Measurements from ENCODE around the gene INAVA.

Gene INAVA

DNA sequence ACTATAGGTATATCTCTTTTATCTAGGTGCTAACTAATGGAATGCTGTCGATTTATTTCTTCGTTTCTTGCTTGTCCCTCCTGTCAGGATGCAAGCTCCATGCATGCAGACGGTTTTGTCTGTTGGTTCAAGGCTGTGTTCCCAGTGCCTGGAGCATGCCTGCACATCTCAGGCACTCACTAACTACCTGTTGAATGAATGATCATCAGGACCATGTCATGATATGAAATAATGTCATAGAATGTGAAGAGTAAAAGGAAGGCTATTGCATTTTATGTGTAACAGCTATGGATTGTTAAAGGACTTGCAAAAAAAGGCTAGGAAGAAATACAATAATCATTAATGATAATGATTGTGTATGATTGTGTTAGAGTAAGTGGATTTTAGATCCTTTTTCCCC lies 17.7 kb upstream of the INAVA start:
- DNase-seq (ENCODE audit: low read depth, low spot score) = no peak

DNA sequence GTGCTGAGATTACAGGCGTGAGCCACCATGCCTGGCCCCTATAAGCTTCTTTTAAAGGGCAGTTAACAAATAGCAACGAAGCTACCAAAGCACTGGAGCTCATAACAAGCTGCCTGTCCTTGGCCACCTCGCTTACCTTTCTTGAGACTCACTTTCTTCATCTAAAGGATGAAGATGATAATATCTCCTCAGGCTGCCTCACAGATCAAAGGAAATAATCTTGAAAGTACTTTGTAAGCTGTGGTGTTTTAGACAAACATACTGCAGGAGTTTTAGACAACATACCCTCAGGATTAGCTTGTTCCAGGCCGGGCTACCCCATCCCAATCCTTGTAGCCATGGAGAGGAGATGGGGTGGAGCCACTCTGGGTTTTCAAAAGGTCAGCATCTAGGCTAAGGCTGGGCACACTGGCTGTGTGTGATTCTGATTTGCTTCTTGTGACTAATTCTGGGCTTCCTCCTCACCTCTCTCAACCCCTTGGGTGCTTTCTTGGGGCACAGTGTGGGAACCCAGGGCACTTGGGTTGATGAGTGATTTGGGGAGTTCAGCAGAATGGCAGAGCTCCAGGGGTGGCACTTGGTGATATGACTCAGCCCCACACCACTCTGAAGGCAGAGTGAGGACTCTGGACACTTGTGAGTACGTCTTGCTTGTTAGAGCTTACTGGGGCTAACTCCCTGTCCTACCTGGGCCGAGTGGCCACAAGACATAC lies 16.7 kb upstream of the INAVA start:
- no peak for DNase-seq (ENCODE audit: low read depth, low spot score)

DNA sequence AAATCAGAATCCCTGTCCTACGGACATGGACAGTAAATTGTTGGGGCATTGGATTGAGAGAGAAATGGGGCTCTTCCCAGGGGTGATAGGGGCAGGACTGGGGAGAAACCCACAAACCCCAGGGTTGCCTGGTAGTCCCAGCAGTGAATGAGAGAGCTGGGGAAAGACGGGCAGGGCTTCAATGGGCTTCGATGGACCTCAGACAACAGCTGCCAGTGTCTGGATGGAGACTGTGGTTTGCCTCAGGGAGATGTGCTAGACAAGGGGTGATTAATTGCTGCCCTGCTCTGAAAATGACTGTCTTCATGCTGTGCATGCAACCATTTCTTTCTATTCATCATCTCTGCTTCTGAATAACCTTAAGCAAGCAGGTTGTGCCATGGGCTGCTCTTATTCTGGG lies 14.5 kb upstream of the INAVA start:
- no peak for DNase-seq (ENCODE audit: low read depth, low spot score)

DNA sequence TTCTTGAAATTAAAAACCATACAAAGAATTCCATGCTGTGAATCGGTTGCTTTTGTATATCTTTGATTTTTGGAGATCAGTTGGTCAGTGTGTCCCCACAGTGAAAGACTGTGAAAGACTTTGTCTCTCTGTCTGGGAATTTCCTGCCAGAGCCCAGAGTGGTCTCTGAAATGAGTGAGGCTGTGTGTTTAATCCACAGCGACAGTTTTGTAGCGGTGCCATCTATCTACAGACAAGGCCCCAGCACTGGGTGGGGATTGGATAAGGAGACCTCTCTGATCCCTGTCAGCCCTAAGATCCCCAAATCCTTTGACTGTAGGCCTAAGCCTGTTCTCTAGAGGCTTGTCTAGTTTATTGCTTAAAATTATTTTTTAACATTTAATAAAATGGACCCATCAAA lies 11.6 kb upstream of the INAVA start:
- no peak for DNase-seq (ENCODE audit: low read depth, low spot score)

DNA sequence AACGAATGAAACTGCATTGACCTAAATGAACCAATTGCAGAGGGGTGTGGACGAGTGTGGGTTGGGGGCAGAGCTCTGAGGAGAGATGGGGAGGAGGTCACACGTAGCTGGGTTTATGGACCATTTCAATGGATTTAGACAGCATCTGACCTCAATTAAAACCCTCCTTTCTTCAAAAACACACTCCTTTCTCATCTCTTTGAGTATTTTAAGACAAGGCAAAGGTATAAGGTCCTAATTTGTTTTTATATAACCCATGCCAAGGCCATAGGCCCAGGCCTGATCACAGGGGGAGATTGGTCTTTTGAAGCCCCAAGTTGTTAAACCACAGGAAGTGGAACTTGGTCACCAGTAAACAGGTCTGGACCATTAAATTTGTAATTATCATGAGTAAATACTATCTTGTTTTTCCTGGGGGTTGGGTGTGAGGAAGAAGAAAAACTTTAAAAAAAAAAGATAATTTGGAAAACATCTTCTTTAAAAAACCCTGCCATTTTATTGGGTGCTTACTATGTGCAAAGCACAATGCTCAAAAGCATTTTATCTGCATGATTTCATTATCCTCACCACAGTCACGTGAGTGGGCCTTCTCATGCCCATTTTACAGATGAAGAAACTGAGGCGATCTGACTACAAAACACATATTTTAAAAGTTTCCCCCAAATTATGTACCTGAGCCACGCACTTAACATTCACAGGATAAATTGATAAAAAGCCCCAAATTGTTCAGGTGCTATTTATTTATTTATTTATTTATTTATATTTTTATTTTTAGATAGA lies 8.9 kb upstream of the INAVA start:
- DNase-seq (ENCODE audit: low read depth, low spot score) = no peak

DNA sequence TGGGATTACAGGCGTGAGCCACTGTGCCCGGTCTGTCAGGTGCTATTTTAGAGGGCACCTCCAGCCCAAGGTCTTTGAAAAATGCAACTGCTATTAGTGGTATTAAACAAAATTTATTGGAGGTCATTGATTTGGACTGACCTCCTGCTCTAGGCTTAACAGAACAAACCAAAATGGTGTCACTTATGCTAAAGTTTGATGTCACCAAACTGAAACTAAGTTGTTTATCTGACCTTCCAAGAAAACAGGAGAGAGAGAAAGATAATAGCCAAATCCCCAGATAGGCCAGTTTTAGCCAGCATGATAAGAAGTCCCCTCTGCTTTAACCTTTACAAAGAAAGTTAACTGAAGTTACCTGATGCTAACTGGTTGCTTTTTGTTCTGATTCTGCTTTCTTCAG lies 8.1 kb upstream of the INAVA start:
- no peak for DNase-seq (ENCODE audit: low read depth, low spot score)

DNA sequence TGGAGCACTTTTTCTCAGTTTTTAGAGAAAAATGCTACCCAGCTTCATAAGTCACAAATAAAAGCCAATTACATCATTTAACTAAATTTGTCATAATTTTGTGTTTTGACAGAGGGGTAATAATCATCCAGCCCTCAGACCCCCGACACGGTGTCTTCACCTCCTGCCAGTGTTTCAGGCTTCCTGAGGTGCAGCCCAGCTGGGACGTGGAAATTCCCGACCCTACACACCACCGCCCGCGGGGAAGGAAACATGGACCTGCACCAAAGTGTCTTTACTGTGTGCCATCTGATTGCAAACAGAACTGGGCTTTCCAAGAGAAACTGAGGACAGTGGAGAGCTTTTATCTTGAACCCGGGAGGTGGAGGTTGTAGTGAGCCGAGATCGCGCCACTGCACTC lies 7.7 kb upstream of the INAVA start:
- DNase-seq (ENCODE audit: low read depth, low spot score) = no peak

DNA sequence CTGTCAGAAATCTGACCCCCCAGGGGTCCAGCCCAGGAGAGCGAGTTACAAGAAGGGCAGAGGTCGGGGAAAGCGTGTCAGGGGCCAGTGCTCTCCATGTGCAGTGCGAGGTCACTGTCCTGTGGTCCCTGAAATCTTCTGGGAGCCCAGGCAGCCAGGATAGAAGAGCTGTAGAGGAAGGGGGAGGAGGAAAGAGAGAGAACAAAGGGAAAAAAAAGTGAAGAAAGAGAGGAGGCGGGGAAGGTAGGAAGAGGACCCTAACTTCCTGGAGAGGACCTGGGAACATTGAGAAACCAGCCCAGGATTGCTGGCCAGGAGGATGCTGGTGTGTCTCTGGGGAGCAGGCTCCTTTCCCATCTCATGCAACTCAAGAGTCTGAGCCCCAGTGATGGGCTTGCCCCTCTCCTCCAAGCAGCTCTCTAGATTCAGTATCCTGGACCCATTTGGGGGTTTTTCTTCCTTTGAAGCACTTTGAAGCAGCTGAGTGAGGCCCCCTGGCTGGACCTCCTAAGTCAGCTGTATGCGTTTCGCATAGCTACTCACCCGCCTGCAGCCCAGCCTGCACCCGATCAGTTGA lies 6.8 kb upstream of the INAVA start:
- DNase-seq (ENCODE audit: low read depth, low spot score) = no peak

DNA sequence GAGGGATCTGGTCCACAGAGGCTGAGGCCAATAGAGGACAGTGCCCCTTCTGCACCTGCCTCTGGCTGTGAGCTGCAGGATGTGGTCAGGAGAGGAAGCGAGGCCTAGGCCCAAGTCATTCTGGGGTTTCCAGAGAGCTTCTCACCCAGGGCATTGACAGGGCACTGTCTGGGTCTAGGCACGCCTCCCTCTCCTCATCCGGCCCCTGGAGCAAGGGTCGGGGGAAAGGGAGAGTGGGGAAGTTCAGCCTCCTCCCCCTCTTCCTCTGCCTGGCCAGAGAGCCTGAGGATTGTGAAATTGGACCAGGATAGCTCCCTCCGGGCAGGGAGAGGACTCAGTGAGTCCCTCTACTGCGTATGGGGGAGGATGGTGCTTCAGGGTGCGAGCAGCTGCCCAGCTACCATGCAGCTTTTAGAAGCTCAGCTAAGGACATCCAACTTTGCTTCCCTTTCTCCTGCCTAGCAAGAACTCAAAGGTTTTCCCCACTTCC lies 6.3 kb upstream of the INAVA start:
- DNase-seq (ENCODE audit: low read depth, low spot score) = no peak

DNA sequence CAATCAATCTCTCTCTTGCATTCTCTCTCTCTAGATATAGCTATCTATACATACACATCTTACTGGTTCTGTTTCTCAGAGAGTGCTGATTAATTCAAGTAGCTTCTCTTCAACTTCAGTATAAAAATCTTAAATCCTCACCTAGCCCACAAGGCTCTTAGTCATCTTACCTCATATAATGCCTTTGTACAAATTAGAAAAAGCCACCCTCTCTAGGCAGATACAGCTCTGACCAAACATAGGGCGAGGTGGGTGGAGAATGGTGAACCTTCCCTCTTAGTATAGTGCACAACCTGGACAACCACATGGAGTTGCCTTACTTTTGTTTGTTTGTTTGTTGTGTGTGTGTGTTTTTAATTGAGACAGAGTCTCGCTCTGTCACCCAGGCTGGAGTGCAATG lies 5.1 kb upstream of the INAVA start:
- no peak for DNase-seq (ENCODE audit: low read depth, low spot score)

DNA sequence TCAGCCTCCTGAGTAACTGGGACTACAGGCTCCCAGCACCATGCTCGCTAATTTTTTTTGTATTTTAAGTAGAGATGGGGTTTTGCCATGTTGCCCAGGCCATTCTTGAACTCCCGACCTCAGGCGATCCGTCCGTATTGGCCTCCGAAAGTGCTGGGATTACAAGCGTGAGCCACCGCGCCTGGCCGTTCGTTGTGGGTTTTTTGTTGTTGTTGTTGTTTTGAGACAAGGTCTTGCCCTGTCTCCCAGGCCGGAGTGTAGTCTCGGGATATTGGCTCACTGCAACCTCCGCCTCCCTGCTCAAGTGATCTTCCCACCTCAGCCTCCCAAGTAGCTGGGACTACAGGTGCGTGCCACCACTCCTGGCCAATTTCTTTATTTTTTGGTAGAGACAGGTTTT lies 4.7 kb upstream of the INAVA start:
- no peak for DNase-seq (ENCODE audit: low read depth, low spot score)

DNA sequence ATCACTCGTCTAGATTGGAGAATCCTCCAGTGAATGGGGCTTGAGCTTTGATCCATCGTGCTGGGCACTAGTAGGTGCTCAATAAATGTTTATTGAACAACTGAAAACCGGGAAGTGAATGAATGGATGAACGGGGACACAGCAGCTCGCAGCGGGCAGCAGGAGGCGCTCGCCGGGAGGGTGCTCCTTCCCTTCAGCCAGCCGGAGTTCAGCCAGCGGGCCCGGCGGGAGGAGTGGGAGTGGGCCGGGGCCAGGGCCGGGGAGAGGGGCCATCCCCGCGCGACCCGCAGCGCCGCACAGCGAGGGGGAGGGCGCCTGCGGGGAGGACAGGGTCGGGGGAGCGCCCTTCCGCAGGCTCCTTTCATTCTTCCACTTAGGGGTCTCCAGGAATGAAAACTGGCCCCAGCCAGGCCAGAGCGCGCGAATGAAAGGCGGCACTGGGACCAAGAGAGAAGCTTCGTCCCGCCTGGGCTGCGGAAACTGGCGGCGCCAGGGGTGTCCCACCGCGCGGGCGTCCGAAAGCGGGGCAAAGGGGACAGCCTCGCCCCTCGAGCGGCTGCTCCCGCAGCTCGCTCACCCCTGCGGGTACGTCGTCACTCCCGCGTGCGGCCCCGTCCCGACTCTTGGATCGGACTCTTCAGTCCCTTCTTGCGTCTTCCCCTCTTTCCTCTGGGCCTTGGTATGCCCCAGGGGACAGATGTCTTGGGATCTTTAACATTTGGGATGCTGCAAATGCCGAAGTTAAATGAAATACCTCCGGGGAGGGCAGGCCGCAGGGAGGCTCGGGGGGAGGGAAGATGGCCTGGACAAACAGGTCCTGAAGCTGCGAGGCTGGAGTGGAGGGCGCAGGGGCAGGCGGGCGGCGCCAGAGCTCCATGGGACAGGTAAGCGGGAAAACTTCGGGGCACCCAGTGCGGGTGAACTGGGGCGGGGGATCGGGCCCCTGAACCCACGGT lies 3.6 kb upstream of the INAVA start:
- no peak for DNase-seq (ENCODE audit: low read depth, low spot score)

DNA sequence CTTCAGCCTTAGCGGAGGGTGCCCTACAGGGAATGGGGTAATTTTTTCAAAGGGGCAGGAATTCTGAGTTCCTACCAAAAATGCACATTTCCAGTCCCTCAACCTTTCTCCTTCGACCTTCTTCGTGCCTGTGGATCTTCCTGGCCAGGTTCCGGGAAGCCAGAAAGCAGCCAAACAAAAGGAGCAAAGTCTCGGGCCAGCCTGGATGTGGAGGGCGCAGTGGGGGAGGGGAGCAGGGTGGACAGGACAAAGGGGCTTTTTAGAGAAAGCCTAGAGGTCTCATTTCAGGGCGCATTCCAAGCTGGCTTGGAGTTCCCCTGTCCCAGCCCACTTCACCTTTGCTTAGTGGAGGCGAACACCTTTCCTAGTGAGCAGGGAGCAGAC lies 2.9 kb upstream of the INAVA start:
- DNase-seq (ENCODE audit: low read depth, low spot score) = no peak

DNA sequence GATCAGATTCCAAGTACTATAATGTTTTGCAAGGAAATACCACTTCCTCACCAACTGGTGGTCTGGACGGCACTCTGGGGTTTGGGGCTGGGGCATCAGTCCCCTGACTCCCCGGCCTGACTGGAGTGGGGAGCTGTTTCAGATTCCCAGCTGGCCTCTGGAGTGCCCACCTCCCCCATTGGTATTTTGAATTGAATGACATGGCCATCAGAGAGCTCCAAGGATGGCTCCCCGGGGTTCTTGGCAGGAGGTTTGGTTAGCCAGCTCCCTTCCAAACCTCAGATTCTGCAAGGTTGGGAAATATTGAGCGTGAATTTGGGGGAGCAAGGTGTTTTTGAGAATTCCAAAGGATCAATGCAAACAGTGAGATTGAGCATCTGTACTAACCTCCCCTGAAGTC lies 2.2 kb upstream of the INAVA start:
- DNase-seq (ENCODE audit: low read depth, low spot score) = no peak

DNA sequence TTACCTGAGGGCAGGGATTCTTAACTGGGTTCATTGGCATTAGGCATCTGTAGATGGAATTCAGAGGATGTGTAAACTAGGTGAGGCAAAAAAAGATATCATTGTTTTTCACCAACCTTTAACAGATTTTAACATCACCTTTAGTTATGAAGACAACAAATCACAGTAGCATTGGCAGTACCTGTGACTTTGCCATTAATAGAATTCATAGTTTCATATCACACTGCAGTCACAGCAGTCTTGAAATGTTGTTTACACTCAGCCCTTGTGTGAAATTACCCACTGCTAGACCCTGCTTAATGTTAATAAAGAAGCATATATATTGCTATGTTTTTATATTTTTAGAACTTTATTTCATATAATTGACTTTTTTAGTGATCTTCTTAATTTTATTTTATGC lies 1.7 kb upstream of the INAVA start:
- no peak for DNase-seq (ENCODE audit: low read depth, low spot score)

DNA sequence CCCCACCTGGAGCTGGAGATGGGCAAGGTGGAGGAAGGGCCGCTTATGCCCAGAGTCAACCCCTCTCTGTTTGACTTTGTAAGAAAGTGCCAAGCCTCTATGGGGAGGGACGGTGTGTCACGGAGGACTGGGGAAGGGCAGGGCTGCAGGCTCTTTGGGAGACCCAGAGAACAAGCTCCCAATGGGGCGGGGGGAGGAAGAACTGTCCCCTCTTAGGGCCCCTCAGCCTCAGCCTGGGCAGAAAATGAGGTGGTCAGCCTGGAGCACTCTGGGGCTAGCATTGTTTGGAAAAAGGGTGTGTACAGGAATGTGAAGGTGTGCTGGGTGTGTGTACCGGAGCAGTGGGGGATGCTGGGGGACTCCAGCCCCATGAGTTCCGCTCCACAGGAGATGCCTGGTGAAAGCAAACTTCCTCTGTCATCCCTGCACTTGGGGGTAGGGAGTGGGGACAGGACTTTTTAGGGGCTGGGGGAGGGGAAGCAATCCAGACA lies 1.2 kb upstream of the INAVA start:
- DNase-seq (ENCODE audit: low read depth, low spot score) = no peak

DNA sequence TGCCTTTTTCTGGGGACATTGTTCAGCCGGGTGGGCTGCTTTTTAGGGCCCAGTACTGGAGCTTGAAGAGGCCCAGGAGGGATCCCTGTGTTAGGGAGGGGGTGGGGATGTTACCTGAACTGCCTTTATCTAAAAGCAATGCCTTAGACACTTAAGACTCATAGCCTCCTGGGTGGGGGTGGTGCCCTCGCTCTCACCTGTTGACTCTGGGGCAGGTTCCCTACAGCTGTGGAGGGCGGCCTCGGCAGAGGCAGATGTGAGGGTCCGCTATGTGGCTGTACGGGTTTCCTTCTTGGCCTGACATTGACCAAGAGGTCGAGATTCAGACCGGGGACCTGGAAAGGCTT lies 716 bp downstream of the INAVA start:
- DNase-seq (ENCODE audit: low read depth, low spot score) = no peak

DNA sequence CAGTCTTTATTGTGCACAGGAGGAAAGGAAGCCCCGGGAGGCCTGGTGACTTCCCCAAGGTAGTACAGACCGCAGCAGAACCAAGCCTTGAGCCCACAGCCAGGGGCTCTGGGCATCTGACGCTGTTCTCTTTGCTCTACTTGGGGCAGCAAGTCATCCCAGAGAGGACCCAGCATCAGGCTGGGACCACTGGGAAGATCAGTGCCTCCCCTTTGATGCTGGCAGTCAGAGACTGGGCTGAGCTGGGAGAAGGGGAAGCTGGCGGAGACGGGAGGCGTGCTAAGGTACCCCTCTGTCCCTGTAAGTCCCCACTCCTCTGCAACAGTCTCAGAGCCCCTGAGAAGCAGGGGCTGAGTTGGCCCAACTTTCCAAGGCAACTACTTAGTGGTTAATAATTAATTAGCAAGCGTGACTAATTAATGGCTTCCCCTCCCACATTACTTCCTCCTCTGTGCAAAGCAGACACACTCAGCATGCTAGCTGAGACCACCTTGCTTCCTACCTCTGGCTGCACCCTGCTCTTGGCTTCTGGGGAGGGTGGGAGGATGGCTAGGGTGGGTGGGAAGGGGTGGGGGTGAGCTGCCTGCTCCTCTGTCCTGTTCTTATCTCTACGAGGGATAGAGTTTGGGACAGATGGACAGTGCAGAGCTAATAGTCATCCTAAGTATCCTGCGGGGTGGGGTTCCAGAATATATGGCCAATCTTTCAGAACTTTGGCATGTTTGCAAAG lies 1.3 kb downstream of the INAVA start:
- DNase-seq (ENCODE audit: low read depth, low spot score) = no peak

DNA sequence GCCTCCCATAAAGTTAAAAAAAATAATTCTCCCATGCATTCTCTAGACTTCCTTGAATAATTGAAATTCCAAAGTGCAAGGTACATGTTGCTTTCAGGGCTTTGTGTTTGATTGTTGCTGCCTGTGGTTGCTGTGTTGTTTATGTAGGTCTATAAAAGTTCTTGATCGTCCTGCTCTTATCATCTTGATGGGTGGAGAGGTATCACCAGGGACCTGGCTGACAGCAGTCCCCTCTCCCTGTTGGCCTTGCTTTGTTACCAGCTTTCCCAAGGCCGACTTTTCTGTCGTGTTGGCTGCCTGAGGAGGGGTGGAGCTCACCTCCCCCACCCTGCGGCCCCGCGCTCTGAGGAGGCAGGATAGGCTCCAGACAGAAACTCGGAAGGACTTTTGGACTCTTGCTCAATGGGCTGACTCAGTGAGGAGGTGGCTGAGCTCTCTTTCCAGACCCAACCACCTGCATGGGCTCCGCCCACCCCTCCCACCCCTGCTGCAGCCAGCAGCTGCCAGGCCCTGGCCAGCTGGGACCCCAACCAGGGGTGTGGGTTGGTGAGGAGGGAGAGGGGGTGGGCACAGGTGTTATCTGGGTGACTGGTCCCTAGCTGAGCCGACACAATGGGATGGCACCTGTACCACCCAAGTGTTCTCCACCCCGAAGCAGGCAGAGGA lies 2.0 kb downstream of the INAVA start:
- no peak for DNase-seq (ENCODE audit: low read depth, low spot score)

DNA sequence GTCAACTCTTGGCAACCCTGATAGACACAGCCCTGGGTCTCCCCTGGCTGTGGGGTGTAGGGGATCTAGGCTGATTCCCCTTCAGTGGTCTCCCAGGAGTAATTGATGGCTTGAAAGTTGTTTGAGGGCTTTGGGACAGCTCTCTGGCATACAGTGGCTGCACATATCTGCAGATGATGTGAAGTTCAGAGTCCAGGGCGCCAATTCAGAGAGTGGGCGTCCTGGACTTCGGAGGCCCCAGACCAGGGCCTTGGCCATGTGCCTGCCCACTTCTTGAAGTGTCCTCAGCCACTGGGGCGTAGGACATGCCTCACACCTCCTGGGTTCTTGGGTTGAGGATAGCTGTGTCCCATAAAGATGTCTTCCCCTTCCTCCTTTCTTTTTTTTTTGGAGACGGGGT lies 2.6 kb downstream of the INAVA start:
- no peak for DNase-seq (ENCODE audit: low read depth, low spot score)

DNA sequence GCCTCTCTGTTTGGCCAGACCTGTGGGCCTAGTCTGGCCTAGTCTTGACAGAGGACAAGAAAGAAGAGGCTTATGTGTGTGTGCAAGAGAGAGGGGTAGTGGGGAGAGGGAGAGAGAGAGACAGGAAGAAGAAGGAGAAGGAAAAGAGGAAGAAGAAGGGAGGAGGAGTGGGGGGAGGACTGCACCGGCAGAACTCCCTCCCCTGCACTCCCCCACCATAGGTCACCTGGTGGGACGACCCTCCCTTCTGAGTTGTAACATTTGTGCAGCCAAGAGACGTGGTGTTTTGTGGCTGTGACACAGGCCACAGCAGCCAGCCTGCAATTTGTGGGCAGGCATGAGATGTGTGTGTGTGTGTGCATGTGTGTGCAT lies 4.3 kb downstream of the INAVA start:
- DNase-seq (ENCODE audit: low read depth, low spot score) = no peak
